B cell (primary cell): ENCODE results near the gene WASF3.

Experiments
- EZH2 ChIP-seq: IDR thresholded peaks from 2 replicates; pipeline ENCODE4 v1.6.1; 2012; ENCODE audit warnings: borderline replicate concordance, low read depth, mild to moderate bottlenecking, moderate library complexity, low read length; ENCODE audit not compliant: insufficient read depth, poor library complexity, severe bottlenecking
- TF ChIP-seq, protein P1 (sequence below): fragments of 200-600 bp; IDR thresholded peaks from one replicate; pipeline ENCODE4 v1.8.0; 2022; ENCODE audit warnings: antibody characterized with exemption, mild to moderate bottlenecking

DNA sequence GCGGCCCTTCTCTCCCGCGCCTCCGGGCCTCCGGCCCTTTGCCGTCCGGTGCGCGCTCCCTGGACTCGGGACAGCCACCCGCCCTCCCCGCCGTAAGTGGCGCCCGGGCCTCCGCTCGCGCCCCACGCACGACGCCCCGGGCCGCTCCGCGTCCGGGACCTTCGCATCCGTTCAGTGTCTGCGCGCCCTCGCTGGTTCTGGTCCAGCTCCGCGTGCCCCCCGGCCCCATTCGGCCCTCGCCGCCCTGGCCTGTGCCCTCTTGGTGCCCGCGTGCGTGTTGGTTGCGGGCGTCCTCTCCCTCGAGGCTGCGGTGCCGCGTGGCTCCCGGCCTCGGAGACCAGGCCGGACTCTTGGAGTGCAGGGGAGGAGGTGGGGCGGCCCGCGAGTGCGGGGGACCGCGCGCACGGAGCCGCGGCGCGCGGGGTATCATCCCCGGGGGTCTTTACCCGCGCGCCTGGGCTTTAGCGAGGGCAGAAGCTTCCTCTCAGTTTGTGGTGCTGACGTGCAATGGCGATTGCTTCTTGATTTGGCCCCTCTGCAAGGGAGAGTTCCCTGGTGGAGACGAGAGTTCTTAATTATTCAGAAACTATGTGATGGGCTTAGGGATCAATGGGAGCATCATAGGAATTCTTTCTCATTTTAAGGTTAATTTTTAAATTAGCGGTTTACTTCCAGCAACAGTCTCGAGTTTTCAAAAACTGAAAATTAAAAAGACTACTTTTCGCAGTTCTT is 757 bp downstream of the WASF3 start:
- TF ChIP-seq, protein P1, sequence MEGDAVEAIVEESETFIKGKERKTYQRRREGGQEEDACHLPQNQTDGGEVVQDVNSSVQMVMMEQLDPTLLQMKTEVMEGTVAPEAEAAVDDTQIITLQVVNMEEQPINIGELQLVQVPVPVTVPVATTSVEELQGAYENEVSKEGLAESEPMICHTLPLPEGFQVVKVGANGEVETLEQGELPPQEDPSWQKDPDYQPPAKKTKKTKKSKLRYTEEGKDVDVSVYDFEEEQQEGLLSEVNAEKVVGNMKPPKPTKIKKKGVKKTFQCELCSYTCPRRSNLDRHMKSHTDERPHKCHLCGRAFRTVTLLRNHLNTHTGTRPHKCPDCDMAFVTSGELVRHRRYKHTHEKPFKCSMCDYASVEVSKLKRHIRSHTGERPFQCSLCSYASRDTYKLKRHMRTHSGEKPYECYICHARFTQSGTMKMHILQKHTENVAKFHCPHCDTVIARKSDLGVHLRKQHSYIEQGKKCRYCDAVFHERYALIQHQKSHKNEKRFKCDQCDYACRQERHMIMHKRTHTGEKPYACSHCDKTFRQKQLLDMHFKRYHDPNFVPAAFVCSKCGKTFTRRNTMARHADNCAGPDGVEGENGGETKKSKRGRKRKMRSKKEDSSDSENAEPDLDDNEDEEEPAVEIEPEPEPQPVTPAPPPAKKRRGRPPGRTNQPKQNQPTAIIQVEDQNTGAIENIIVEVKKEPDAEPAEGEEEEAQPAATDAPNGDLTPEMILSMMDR = no peak
- no peak for TF ChIP-seq EZH2
